ENCODE results near the gene A1BG.
"Not testable (repeated sequence)": the region's sequence is repeated elsewhere in the genome, so short reads cannot be mapped to it uniquely, and the experiment has no call there.

A1BG gene

DNA sequence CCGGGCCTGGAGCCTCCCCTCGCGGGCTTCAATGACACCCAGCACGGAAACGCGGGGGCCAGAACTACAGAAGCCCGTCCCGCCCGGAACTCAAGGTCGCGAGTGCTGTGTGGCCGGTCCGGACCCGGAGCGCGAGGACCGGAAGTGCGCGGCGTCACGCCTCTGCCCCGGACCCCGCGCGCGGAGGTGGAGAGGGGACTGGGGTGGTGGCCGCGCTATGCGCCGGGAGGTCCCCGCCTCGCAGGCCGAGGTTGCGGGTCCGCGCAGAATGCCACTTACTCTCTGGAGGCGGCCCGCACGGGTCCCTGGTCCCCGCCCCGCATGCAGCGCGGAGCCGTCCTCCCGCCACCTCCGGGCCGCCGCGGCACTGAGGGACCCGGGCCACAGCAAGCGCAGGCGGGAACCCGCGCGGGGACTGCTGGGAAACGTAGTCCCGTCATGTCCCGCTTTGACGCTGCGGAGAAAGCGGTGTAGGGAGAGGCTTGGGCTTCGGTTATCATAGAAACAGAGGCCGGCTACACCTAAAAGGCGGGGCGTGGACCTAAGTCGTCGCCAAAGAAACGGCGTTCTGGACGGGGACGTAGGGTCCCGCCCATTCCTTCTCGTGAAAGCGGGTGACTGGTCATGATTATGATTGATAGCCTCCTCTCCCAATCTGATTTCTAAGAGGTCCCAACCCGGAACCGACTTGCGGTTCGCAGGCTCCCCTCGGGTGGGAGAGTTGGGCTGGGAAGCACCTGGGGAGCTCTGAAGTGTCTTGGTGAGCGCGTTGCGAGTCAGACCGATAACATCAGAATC lies 27.6 kb upstream of the A1BG start, which contains the start of gene ZNF837:
Gene ZNF837, minus strand, starts transcription at position 369 of the 798 bp plus-strand sequence. CDS start 11,698 bp downstream, outside the sequence.
- H3K9ac ChIP-seq (ENCODE audit: low read length), result peak within 1 kb of the TSS; percentile 86
- H3K9me3 ChIP-seq (ENCODE audit: insufficient read depth, low read length), result no peaks in the 10 kb centered on the region
- peak within 1 kb of the TSS; percentile 79 for H3K4me2 ChIP-seq (ENCODE audit: low read depth, low read length, poor library complexity, severe bottlenecking)
- no peaks in the 10 kb centered on the region for H4K20me1 ChIP-seq (ENCODE audit: low read depth, low read length)
- H3K27ac ChIP-seq (ENCODE audit: low read depth, low read length), result peak within 1 kb of the TSS; percentile 75
- peak within 1 kb of the TSS; percentile 29 for H2AFZ ChIP-seq (ENCODE audit: low read depth, low read length, severe bottlenecking)
- H3K4me3 ChIP-seq (ENCODE audit: insufficient read depth, low read length, poor library complexity, severe bottlenecking), result peak within 1 kb of the TSS; percentile 88
- peaks cover 15% of the 10 kb centered on the region for H3F3A ChIP-seq (ENCODE audit: insufficient read depth)
- TF ChIP-seq, protein P1, sequence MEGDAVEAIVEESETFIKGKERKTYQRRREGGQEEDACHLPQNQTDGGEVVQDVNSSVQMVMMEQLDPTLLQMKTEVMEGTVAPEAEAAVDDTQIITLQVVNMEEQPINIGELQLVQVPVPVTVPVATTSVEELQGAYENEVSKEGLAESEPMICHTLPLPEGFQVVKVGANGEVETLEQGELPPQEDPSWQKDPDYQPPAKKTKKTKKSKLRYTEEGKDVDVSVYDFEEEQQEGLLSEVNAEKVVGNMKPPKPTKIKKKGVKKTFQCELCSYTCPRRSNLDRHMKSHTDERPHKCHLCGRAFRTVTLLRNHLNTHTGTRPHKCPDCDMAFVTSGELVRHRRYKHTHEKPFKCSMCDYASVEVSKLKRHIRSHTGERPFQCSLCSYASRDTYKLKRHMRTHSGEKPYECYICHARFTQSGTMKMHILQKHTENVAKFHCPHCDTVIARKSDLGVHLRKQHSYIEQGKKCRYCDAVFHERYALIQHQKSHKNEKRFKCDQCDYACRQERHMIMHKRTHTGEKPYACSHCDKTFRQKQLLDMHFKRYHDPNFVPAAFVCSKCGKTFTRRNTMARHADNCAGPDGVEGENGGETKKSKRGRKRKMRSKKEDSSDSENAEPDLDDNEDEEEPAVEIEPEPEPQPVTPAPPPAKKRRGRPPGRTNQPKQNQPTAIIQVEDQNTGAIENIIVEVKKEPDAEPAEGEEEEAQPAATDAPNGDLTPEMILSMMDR (IDR thresholded peaks at IDR 0.05; ENCODE audit: insufficient read depth, low read length, poor library complexity, severe bottlenecking), result no peak
- TF ChIP-seq EZH2phosphoT487 (conservative IDR thresholded peaks at IDR 0.05; ENCODE audit: low read length), result no peak
- H3K9me2 ChIP-seq (replicated peaks; ENCODE audit: insufficient read depth, low read length), result no peaks in the 10 kb centered on the region
- peaks cover 3% of the 10 kb centered on the region; the same call in 1 of the 2 replicates for H3K79me2 ChIP-seq (ENCODE audit: insufficient read depth, low read length)
- H3K27me3 ChIP-seq (ENCODE audit: low read length), result no peaks in the 10 kb centered on the region
- H3K36me3 ChIP-seq (ENCODE audit: low read length), result no peaks in the 10 kb centered on the region

DNA sequence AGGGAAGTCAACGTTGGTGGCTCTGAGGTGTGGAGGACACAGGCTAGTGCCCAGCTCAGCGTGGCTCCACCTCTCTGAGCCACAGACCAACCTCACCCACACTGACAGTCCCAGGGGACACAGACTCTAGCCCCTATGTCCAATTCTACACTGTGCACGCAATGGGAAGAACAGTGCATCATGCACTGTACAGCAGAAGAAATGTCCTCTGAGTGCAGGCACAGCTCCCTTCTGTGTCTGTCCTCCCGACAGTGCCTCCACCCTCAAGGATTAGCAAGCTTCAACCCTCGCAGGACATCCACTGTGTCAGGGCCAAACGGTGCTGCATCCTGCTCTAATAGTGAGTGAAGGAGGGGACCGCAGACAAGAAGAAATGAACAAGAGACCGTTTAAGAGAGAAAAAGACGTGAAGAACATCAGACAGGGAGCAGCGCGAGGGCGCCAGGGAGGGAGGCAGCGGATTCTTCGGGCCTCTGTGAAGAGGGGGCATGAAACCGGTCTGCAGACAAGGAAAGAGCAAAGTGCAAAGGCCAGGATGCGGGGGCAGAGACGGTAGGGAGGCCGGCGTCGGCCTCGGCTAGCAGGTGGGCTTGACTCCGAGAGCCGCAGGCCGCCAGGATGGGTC lies 26.9 kb upstream of the A1BG start:
- peaks cover 10% of the 10 kb centered on the region for H3F3A ChIP-seq (ENCODE audit: insufficient read depth)
- H3K9me2 ChIP-seq (replicated peaks; ENCODE audit: insufficient read depth, low read length), result no peaks in the 10 kb centered on the region
- peak overlapping the region; percentile 75 for H3K27ac ChIP-seq (ENCODE audit: low read depth, low read length)
- no peaks in the 10 kb centered on the region for H3K36me3 ChIP-seq (ENCODE audit: low read length)
- peak overlapping the region; percentile 79 for H3K4me2 ChIP-seq (ENCODE audit: low read depth, low read length, poor library complexity, severe bottlenecking)
- H3K9me3 ChIP-seq (ENCODE audit: insufficient read depth, low read length), result no peaks in the 10 kb centered on the region
- TF ChIP-seq, protein P1 (IDR thresholded peaks at IDR 0.05; ENCODE audit: insufficient read depth, low read length, poor library complexity, severe bottlenecking), result no peak
- H3K27me3 ChIP-seq (ENCODE audit: low read length), result no peaks in the 10 kb centered on the region
- H4K20me1 ChIP-seq (ENCODE audit: low read depth, low read length), result no peaks in the 10 kb centered on the region
- H3K4me3 ChIP-seq (ENCODE audit: insufficient read depth, low read length, poor library complexity, severe bottlenecking), result peak overlapping the region; percentile 61
- peak overlapping the region; percentile 29 for H2AFZ ChIP-seq (ENCODE audit: low read depth, low read length, severe bottlenecking)
- H3K79me2 ChIP-seq (ENCODE audit: insufficient read depth, low read length), result peaks cover 3% of the 10 kb centered on the region; the same call in 1 of the 2 replicates
- H3K9ac ChIP-seq (ENCODE audit: low read length), result peak overlapping the region; percentile 86

DNA sequence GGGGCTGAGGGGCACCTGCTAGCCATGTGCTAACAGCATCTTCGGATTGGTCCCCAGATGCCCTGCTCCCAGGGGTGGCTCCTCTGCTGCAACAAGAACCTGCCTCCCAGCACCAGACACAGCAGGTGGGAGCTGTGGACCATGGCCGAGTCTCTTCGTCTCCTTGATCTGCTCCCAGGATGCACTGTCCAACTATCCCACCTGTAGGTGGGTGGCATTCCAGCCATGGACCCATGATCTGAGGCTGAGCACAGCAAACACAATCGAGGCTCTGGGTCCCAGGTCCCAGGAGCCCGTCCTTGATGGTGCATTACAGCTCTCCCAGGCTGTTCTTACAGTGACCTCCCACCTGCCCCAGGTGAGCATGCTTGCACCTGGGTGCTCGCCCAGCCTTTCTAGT lies 26.0 kb upstream of the A1BG start:
- TF ChIP-seq, protein P1 (IDR thresholded peaks at IDR 0.05; ENCODE audit: insufficient read depth, low read length, poor library complexity, severe bottlenecking), result no peak
- TF ChIP-seq EZH2phosphoT487 (conservative IDR thresholded peaks at IDR 0.05; ENCODE audit: low read length), result no peak
- no peaks in the 10 kb centered on the region for H3K9me2 ChIP-seq (replicated peaks; ENCODE audit: insufficient read depth, low read length)
- H3K9ac ChIP-seq (ENCODE audit: low read length), result no peak overlapping the region
- no peak overlapping the region for H2AFZ ChIP-seq (ENCODE audit: low read depth, low read length, severe bottlenecking)
- H3K4me2 ChIP-seq (ENCODE audit: low read depth, low read length, poor library complexity, severe bottlenecking), result peak overlapping the region; percentile 79
- H3K27me3 ChIP-seq (ENCODE audit: low read length), result no peaks in the 10 kb centered on the region
- no peaks in the 10 kb centered on the region for H3K36me3 ChIP-seq (ENCODE audit: low read length)
- H3K9me3 ChIP-seq (ENCODE audit: insufficient read depth, low read length), result no peaks in the 10 kb centered on the region
- H3K27ac ChIP-seq (ENCODE audit: low read depth, low read length), result no peak overlapping the region
- no peaks in the 10 kb centered on the region for H4K20me1 ChIP-seq (ENCODE audit: low read depth, low read length)
- H3F3A ChIP-seq (ENCODE audit: insufficient read depth), result peaks cover 10% of the 10 kb centered on the region
- peaks cover 3% of the 10 kb centered on the region; the same call in 1 of the 2 replicates for H3K79me2 ChIP-seq (ENCODE audit: insufficient read depth, low read length)
- H3K4me3 ChIP-seq (ENCODE audit: insufficient read depth, low read length, poor library complexity, severe bottlenecking), result no peak overlapping the region

DNA sequence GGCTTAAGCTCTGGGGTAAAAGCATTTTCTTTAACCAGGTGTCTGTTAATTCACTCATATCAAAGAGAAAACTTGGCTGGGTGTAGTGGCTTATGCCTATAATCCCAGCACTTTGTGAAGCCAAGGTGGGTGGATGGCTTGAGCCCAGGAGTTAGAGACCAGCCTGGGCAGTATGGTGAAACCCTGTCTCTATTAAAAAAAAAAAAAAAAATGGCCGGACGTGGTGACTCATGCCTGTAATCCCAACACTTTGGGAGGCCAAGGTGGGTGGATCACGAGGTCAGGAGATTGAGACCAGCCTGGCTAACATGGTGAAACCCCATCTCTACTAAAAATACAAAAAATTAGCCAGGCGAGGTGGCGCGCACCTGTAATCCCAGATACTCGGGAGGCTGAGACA lies 23.4 kb upstream of the A1BG start:
- not testable (repeated sequence) for H3K36me3 ChIP-seq (ENCODE audit: low read length); H2AFZ ChIP-seq (ENCODE audit: low read depth, low read length, severe bottlenecking); H3K9me2 ChIP-seq (replicated peaks; ENCODE audit: insufficient read depth, low read length); H3K27ac ChIP-seq (ENCODE audit: low read depth, low read length); H4K20me1 ChIP-seq (ENCODE audit: low read depth, low read length); H3K4me2 ChIP-seq (ENCODE audit: low read depth, low read length, poor library complexity, severe bottlenecking); H3F3A ChIP-seq (ENCODE audit: insufficient read depth); H3K9me3 ChIP-seq (ENCODE audit: insufficient read depth, low read length); H3K79me2 ChIP-seq (ENCODE audit: insufficient read depth, low read length); H3K9ac ChIP-seq (ENCODE audit: low read length); H3K4me3 ChIP-seq (ENCODE audit: insufficient read depth, low read length, poor library complexity, severe bottlenecking); H3K27me3 ChIP-seq (ENCODE audit: low read length)

Data from SU-DHL-6 (cell line).